Measurements from ENCODE around the gene ANXA1.

ANXA1 gene

DNA sequence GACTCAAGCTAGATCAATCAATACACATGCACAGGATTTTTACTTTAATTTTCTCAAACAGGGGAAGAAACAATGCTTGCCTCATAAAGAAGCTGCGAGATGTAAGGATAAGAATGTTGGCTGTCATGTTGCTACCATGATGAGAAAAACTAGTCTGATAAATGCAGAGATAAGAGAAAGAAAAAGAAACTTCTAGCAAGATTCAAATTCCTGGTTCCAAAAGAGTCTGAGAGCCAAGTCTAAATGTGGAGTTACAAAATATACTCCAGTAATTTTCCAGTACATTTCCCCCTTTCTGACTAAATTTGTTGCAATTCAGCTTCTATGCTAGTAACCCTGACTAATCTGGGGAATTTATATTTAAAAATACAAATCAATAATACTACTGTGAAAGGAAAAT is 10.4 kb upstream of the ANXA1 start:
- DNase-seq: no peak

DNA sequence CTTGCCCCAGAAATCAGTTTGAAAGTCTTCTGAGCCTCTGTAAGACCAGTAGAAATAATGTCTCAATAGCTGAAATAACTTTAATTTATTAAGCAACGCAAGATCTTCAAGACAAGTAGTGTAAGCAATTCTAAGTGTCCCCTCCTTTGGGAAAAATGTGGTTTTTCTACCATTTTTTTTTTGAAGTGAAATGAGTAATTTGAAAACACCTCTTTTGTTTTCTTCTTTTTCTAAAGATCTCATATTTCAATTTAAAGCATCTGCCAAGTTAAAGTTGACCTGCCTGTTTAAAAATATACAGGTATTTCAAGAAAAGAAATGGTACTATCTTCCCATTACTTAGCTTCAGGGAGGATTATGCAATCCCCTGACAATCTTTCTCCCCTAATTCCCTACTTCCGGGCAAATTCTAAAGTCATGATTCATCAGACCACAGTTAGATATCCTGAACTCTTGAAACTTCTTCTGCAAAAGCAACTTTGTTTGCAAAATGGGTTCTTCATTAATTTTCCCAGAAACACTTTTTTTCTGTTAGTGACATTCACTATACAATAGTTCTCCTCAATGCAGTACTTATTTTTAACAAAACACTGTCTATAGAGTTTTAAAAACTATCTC is 7.8 kb upstream of the ANXA1 start:
- DNase-seq: peak; percentile 91

DNA sequence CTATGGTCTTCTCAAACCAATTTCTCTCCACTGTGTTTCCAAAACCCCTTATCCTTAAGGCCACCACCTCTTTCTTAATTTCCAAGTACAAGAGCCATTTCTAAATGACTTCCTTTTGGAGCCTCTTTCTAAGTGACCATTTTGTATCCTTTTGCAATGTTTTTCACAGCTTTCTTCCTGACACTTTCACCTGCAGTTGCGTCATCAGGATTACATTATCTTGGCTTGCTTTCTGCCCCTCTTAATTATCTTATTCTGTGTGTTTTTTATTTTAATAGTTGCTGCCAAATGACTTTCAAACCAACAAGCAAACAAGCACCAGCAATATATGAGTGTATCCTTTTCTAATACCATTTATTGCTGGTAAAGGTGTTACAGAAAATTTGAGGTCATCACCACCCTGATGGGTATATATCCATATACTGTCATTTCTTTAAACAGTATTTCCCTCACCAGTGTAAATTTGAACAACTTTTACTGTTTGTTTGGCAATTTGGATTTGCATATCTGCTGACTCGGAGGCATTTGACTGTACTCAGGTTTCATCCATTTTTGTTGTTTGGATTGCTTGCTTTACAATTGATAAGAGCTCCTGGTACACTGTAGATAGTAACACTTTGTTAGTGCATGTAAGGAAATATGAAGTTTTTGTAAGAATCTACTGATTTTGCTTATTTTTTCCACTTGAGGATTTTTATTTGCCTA is 5.4 kb upstream of the ANXA1 start:
- peak; percentile 65 for DNase-seq

DNA sequence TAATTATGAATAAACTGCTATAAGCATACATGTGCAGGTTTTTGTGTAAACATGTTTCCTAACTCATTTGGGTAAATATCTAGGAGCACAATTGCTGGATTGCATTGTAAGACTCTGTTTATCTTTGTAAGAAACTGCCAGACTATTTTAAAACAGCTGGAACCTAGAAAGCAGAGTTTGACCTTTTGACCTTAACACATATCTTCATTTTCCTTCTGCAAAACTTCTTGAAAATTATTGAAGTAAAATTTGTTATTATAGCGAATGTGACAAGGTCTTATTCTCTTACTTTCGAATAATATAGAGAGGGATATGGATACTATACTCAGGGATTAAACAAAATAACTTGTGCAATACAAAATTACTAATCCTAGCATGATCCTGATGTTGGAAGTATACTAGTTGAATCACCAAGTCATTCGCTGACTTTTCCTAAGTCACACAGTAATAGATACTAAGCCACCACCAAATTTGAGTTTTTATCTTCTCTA is 3.2 kb upstream of the ANXA1 start:
- peak; percentile 77 for DNase-seq

- peak; percentile 86 for DNase-seq
Measured at GRCh38 chr9:73149371-73150067, 2.1 kb upstream of the ANXA1 start.

DNA sequence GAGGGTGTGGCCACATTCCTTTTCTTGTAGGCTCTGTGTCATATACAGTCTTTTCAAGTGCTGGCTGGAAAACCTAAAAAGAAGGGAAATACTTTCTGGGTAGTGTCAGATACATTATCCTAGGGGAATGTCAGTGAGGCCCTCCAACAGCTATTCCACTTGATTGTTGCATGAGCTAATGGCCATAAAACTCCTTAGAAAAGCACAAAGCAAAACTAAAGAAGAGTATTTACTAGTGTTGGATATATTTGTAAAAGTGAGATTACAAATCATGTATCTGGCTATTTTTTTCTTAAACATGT is 829 bp downstream of the ANXA1 start:
- peak; percentile 58 for DNase-seq

- DNase-seq: peak; percentile 60
Measured at GRCh38 chr9:73152953-73153352, 1.3 kb downstream of the ANXA1 start.

DNA sequence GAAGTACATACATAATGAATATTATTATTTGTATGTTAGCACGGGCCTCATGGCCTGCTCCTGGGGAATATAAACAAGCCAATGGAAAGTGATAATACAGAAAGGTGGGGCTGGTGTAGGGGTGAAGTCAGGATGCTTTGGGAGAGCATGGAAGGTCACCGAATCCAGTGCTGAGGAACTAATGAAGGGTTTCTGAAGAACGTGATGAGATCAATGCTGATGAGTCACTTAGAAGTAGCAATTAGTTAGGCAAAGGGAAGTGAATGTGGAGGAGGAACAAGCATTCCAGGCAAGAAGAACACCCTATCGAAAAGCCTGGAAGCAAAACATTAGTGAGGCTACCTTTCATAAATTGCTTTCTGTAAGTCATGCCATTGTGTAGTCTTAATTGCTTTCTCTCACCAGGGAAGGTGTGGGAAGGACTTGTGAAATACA is 2.1 kb downstream of the ANXA1 start:
- peak; percentile 55 for DNase-seq

- DNase-seq: no peak
Measured at GRCh38 chr9:73154271-73154670, 2.6 kb downstream of the ANXA1 start.

DNA sequence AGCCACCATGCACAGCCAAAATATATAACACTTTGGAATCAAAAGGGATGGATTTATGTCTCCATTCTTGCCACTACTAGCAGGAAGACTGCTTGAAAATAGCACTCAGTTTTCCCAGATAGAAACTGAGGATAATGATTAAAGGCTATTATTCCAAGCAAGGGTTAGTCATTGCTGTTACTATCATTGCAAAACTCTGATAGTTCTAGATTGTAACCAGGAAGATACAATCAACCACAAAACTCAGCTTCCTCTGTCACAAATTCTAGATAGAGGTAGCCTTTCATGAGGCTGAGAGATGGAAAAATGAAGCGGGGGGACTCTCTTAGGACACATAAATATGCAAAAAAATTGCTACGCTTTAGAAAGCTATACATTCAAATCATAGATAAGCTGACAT is 3.1 kb downstream of the ANXA1 start:
- peak; percentile 20 for DNase-seq

DNA sequence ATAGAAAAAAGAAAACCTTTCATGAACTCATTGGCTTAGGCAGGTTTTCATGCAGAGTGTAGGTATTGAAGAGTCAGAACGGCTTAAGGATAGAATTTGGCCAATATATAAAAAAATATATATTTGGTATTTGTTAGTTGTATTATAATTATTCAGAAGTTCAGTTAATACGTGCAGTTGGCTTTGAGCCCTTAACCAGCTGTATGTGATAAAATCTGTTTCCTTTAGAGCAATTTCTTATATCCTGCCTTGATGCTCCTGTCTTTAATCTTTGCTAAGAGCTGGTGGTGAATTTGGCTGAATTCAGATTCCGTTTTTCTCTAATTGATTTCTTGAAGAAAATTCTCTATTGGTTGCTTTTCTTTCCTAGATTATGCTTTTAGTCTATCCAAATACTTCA is 3.7 kb downstream of the ANXA1 start:
- no peak for DNase-seq

GRCh38 chr9:73155968-73156864 is 4.6 kb downstream of the ANXA1 start:
- DNase-seq: peak; percentile 33

DNA sequence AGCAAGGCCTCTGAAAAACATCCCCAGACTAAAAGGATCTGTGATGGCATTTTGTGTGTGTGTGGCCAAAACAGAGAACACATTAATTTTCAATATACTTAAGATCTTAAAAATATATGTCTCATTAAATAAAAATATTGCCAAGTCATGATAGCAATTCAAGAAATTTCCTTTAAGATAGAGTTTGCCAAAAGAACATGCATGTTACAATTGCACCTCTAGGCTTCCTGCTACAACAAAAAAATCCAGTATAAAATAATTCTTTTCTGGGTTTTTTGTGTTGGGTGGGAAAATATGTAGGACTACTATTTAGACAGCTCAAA is 5.2 kb downstream of the ANXA1 start:
- DNase-seq: no peak

DNA sequence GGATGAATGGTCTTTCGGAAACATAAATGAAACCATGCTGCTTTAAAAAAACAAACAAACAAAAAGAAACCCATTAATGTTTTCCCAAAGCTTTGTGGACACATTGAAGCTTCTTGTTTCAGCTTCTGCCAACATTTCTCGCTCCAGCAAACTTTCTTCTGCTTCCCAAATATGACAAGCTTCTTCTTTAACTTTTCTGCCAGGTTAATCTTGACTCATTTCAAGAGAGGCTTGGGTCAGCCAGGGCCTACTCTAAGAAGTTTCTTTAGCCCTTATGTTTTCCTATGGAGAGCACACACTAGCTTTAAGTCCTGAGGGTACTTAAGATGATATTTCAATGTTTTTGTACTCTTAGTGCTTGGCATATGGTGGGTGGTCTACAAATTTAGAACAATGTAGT is 6.1 kb downstream of the ANXA1 start:
- DNase-seq: no peak

GRCh38 chr9:73158723-73159122 is 7.1 kb downstream of the ANXA1 start:
- no peak for DNase-seq

DNA sequence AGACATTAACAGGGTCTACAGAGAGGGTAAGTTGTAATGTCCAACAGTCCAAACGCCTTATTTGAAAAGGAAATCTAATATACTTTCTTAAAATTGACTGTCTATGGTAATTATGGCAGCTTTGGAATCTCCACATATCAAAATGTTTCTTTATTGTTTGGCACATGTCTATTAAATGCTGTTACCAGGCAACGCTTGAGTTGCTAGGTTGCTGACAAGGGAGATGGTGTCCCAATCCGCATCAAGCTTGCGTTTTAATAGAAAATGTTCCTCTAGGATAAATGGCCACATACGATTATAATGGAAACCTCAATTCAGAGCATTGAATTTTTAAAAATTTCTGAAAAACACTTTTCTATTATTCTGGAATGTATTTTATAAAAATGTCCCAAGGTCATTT is 9.2 kb downstream of the ANXA1 start:
- no peak for DNase-seq

- DNase-seq: no peak
Measured at GRCh38 chr9:73162987-73163768, 11.5 kb downstream of the ANXA1 start.

DNA sequence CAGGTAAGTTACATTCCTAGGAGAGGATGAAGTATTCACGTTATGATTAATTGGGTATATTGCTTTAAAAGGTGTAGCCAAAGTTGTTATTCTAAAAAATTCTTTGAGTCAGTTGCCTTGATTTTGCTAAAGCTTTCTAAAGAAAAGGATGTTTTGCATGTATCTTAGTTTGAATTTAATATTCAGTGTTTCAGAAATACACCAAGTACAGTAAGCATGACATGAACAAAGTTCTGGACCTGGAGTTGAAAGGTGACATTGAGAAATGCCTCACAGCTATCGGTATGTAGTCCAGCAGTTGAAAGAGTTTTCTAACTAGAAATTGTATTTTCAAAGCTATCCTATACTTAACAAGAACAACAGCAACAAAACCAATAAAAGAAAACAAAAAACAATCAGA is 14.2 kb downstream of the ANXA1 start:
- DNase-seq: no peak

GRCh38 chr9:73166468-73166867 is 14.8 kb downstream of the ANXA1 start:
- DNase-seq: no peak

DNA sequence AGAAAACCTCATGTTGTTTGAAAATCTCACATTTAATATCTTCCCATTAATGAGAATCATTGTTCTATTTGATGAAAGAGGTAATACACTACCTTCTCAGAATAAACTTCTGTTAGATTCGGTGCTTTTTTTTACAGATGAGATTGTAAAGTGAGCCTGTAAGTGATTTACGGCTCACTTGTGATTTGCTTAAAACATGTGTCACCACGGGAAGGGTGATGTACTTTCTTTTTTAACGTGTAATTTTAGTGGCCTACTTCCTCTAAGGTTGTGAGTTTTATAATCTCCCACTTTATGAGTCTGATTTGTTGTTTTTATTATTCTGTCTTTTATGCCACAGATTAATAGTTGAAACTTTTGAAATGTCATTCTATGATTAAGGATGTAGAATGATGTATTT is 15.9 kb downstream of the ANXA1 start:
- DNase-seq: no peak

DNA sequence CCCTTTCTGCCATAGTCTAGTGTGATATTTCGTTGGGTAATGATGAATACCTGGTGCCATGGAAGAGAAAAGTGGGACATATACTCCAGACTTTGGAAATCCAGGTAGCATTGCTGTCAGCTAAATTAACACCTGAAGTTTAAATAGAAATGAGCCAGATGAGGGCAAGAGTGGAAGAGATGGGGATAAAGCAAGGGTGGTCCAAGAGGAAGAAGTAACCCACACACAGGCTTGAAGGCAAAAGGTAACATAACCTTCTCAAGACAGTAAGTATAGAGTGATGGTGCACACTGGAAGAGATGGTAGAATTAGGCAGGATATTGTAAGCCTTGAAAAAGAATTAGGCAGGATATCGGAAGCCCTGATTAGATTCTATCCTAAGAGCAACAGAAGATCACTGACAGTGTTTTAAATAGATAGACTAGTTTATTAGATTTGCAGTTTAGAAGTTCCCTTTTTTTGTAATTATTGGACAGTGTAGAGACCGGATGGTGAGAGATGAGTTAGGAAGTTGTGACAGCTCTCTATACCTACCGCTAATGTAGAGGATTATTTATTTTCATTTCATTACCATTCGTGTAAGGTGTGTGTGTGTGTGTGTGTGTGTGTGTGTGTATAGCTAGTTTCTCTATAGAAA is 16.8 kb downstream of the ANXA1 start:
- no peak for DNase-seq

All from OCI-M1 (cell line).